H1 (cell line): Measurements from ENCODE around the gene MED10. TPM values are rescaled to one million over a fixed set of nuclear protein-coding genes. Genes with fewer than 3 reads are reported as not detected.

Experiments
- CTCF ChIA-PET: fragments of 300-600 bp; sonication (Branson Sonifier 250); formaldehyde crosslinking; loops from one replicate; lab custom pipeline; 2021; ENCODE audit not compliant: partially characterized antibody; lab: Charles Lee
- POLR2A ChIA-PET: fragments of 300-600 bp; sonication (Branson Sonifier 250); formaldehyde crosslinking; loops from one replicate; lab custom pipeline; 2021; ENCODE audit warnings: inconsistent platforms; ENCODE audit not compliant: partially characterized antibody; lab: Charles Lee
- DNase-seq, 2 experiments: peaks; one replicate each; pipeline versions ENCODE4 v3.0.0 to v3.0.0-alpha.2; 2010 to 2022; ENCODE audit warnings: low spot score in 2 of 2, low read depth in 1 of 2, mixed read lengths in 1 of 2
- FAIRE-seq: peaks from 2 replicates; lab custom pipeline; 2011; peaks lifted over from hg19 to GRCh38; lab: Jason Lieb, UNC
- H2AFZ ChIP-seq: 2 replicates; pipeline ENCODE4 v1.8.1; 2012; ENCODE audit warnings: low read length, inconsistent platforms
- H2AK5ac ChIP-seq: 2 replicates; pipeline ENCODE4 v1.6.1; 2013; ENCODE audit warnings: low read depth, low read length
- H2BK120ac ChIP-seq: replicated peaks from 2 replicates; pipeline ENCODE3; 2013; ENCODE audit warnings: low read depth, low read length, inconsistent platforms
- H2BK12ac ChIP-seq: 2 replicates; pipeline ENCODE4 v1.6.1; 2013; ENCODE audit warnings: low read depth, low read length
- H2BK15ac ChIP-seq: 2 replicates; pipeline ENCODE4 v1.6.1; 2013; ENCODE audit warnings: low read length
- H2BK20ac ChIP-seq: 2 replicates; pipeline ENCODE4 v1.6.1; 2013; ENCODE audit warnings: low read length
- H2BK5ac ChIP-seq: 2 replicates; pipeline ENCODE4 v1.6.1; 2013; ENCODE audit warnings: low read depth, low read length
- H3K14ac ChIP-seq: 2 replicates; pipeline ENCODE4 v1.6.1; 2013; ENCODE audit warnings: inconsistent platforms; ENCODE audit not compliant: insufficient read length
- H3K18ac ChIP-seq: 2 replicates; pipeline ENCODE4 v1.6.1; 2013; ENCODE audit warnings: low read length; ENCODE audit errors: extremely low read depth
- H3K23ac ChIP-seq: 2 replicates; pipeline ENCODE4 v1.6.1; 2013; ENCODE audit warnings: inconsistent platforms; ENCODE audit not compliant: insufficient read length
- H3K23me2 ChIP-seq: 2 replicates; pipeline ENCODE4 v1.6.1; 2013; ENCODE audit warnings: low read depth, low read length
- H3K27ac ChIP-seq: 2 replicates; pipeline ENCODE4 v1.6.1; 2011; ENCODE audit warnings: low read depth, low read length, inconsistent platforms
- H3K27me3 ChIP-seq, 4 experiments: replicated peaks in 1 of 4; 1 replicate in 1 of 4; 2 replicates in 3 of 4; pipeline versions ENCODE4 v1.6.1 to v1.8.1; 2011 to 2013; ENCODE audit warnings: low read length in 3 of 4, mild to moderate bottlenecking in 3 of 4, inconsistent platforms in 2 of 4, mixed read lengths in 2 of 4, moderate library complexity in 1 of 4; ENCODE audit not compliant: control insufficient read depth in 3 of 4, insufficient read depth in 3 of 4; ENCODE audit errors: extremely low read depth in 1 of 4
- H3K36me3 ChIP-seq, 4 experiments: 2 replicates each; pipeline versions ENCODE4 v1.6.1 to v1.8.1; 2011 to 2013; ENCODE audit warnings: mild to moderate bottlenecking in 4 of 4, low read length in 3 of 4, moderate library complexity in 2 of 4, control low read depth in 1 of 4, inconsistent platforms in 1 of 4; ENCODE audit not compliant: insufficient read depth in 4 of 4, control insufficient read depth in 2 of 4
- H3K4ac ChIP-seq: replicated peaks from 2 replicates; pipeline ENCODE3; 2013; ENCODE audit warnings: low read length, low read depth, mixed read lengths, inconsistent platforms; ENCODE audit not compliant: insufficient read length
- H3K4me1 ChIP-seq, 4 experiments: replicated peaks in 1 of 4; 1 replicate in 1 of 4; 2 replicates in 3 of 4; pipeline versions ENCODE4 v1.6.1 to v1.8.1; 2011 to 2013; ENCODE audit warnings: low read length in 3 of 4, inconsistent platforms in 2 of 4, mixed read lengths in 1 of 4; ENCODE audit not compliant: insufficient read depth in 4 of 4, control insufficient read depth in 3 of 4
- H3K4me2 ChIP-seq, 2 experiments: 2 replicates each; pipeline versions ENCODE4 v1.6.1 to v1.8.1; 2011 to 2013; ENCODE audit warnings: low read depth in 2 of 2, low read length in 2 of 2, control low read depth in 1 of 2, inconsistent platforms in 1 of 2, mild to moderate bottlenecking in 1 of 2; ENCODE audit not compliant: insufficient read depth in 1 of 2
- H3K4me3 ChIP-seq, 4 experiments: fragments of 200-600, 300-600 bp in 1 of 4; sonication (generic), shearing (Covaris generic), sonication (Bioruptor Twin) in 1 of 4; 2 replicates each; pipeline versions ENCODE4 v1.5.1 to v1.8.1; 2011 to 2016; ENCODE audit warnings: low read length in 4 of 4, low read depth in 3 of 4, control low read depth in 2 of 4, inconsistent platforms in 2 of 4, mild to moderate bottlenecking in 2 of 4, mixed read lengths in 1 of 4, moderate library complexity in 1 of 4; ENCODE audit not compliant: insufficient read depth in 2 of 4; ENCODE audit errors: extremely low read depth in 1 of 4
- H3K56ac ChIP-seq: replicated peaks from 2 replicates; pipeline ENCODE3; 2013; ENCODE audit warnings: low read depth, mild to moderate bottlenecking, mixed read lengths, low read length, inconsistent platforms; ENCODE audit not compliant: insufficient read length
- H3K79me1 ChIP-seq: 2 replicates; pipeline ENCODE4 v1.6.1; 2013; ENCODE audit warnings: low read depth, low read length, control low read depth
- H3K79me2 ChIP-seq, 2 experiments: 2 replicates each; pipeline versions ENCODE4 v1.6.1 to v1.8.1; 2012 to 2013; ENCODE audit warnings: low read length in 2 of 2, mild to moderate bottlenecking in 2 of 2, inconsistent platforms in 1 of 2; ENCODE audit not compliant: insufficient read depth in 2 of 2, control insufficient read depth in 1 of 2
- H3K9ac ChIP-seq, 4 experiments: replicated peaks in 1 of 4; 1 replicate in 1 of 4; 2 replicates in 3 of 4; pipeline versions ENCODE4 v1.6.1 to v1.8.1; 2011 to 2013; ENCODE audit warnings: low read depth in 3 of 4, low read length in 3 of 4, control low read depth in 2 of 4, mild to moderate bottlenecking in 2 of 4, moderate library complexity in 2 of 4, inconsistent platforms in 1 of 4; ENCODE audit errors: extremely low read depth in 1 of 4
- H3K9me3 ChIP-seq, 2 experiments: 2 replicates each; pipeline versions ENCODE4 v1.6.1 to v1.8.1; 2012 to 2013; ENCODE audit warnings: mild to moderate bottlenecking in 2 of 2, moderate library complexity in 2 of 2, control low read depth in 1 of 2, inconsistent platforms in 1 of 2, low read depth in 1 of 2, low read length in 1 of 2, mixed read lengths in 1 of 2; ENCODE audit not compliant: insufficient read depth in 2 of 2
- H4K20me1 ChIP-seq, 2 experiments: replicated peaks in 1 of 2; 2 replicates each; pipeline versions ENCODE3 to v1.8.1; 2011 to 2013; ENCODE audit warnings: inconsistent platforms in 2 of 2, low read length in 2 of 2, mild to moderate bottlenecking in 1 of 2; ENCODE audit not compliant: insufficient read depth in 2 of 2, control insufficient read depth in 1 of 2
- H4K5ac ChIP-seq: 2 replicates; pipeline ENCODE4 v1.6.1; 2013; ENCODE audit warnings: low read length, low read depth, mixed read lengths, inconsistent platforms; ENCODE audit not compliant: insufficient read length
- H4K8ac ChIP-seq: 2 replicates; pipeline ENCODE4 v1.8.0; 2013; ENCODE audit warnings: mild to moderate bottlenecking, moderate library complexity, low read length, inconsistent platforms; ENCODE audit not compliant: insufficient read depth; ENCODE audit errors: extremely low read depth
- H4K91ac ChIP-seq: replicated peaks from 2 replicates; pipeline ENCODE3; 2013; ENCODE audit warnings: low read length, mixed read lengths, inconsistent platforms; ENCODE audit not compliant: insufficient read length
- ASH2L ChIP-seq: fragments of 200-600, 300-600 bp; sonication (generic); IDR thresholded peaks from one replicate; pipeline ENCODE4 v1.7.1; 2017; ENCODE audit warnings: low read length
- BRCA1 ChIP-seq: IDR thresholded peaks from 2 replicates; pipeline ENCODE4 v1.6.1; 2012; ENCODE audit warnings: low read depth, low read length, improper control_type of control experiment
- CBX8 ChIP-seq: fragments of 300-800, 300-1000 bp; sonication (generic); IDR thresholded peaks from 2 replicates; pipeline ENCODE4 v1.7.1; 2016; ENCODE audit warnings: low read depth, low read length, borderline replicate concordance
- CHD2 ChIP-seq: IDR thresholded peaks from 2 replicates; pipeline ENCODE4 v1.6.1; 2012; ENCODE audit warnings: low read length, improper control_type of control experiment
- GABPA ChIP-seq: IDR thresholded peaks from 2 replicates; pipeline ENCODE4 v1.6.1; 2011; ENCODE audit warnings: mild to moderate bottlenecking, low read length, moderate library complexity, borderline replicate concordance; ENCODE audit not compliant: insufficient read depth
- TAF7 ChIP-seq: optimal IDR thresholded peaks from 2 replicates; pipeline ENCODE3; 2011; ENCODE audit warnings: low read depth, mild to moderate bottlenecking, inconsistent platforms, low read length, moderate library complexity, borderline replicate concordance
- WGBS, 2 experiments: shearing (Covaris generic) in 1 of 2; methylation state at CpG; one replicate each; pipeline versions ENCODE4 v1.1.6 to v1.1.7; 2013 to 2015; ENCODE audit warnings: low lambda C conversion rate in 2 of 2, mixed read lengths in 2 of 2, inconsistent platforms in 1 of 2, low coverage in 1 of 2, missing lambda C conversion rate in 1 of 2; ENCODE audit not compliant: insufficient replicate concordance in 2 of 2, insufficient coverage in 1 of 2, insufficient read length in 1 of 2; ENCODE audit errors: extremely low coverage in 1 of 2, missing lambda C conversion rate in 1 of 2; 5-methylcytosine and 5-hydroxymethylcytosine counted together
- polyA plus RNA-seq, 7 experiments: library from polyadenylated mRNA; depleted of rRNA in 3 of 7; stranded (reverse) in 5 of 7; unstranded in 2 of 7; fragments of >200 nt in 5 of 7; fragments of 200-250 nt in 2 of 7; gene quantifications; 1 replicate in 5 of 7; 2 replicates in 1 of 7; 4 replicates in 1 of 7; pipeline versions ENCODE4 v1.2.1 to v1.2.3, GENCODE V29; 2011 to 2013; ENCODE audit warnings: missing spikeins in 2 of 7, mixed read lengths in 2 of 7
- total RNA-seq: library from RNA; stranded (reverse); fragmentation: NEBNext Ultra II Directional; extraction: Animal tissue kit (Norgen Biotek cat#: 25700); gene quantifications from 2 replicates; pipeline ENCODE4 v1.2.1, GENCODE V29; 2021

MED10 gene
- total and polyA plus RNA-seq, 2 of the 8 experiments (the other 6 are each of a cell fraction or from before 2014, with no cell fraction given), result 20.1 to 23.2 TPM

GRCh38 chr5:6392561-6392960 is 14.2 kb upstream of the MED10 start:
- Histone ChIP-seq H3K4ac (no peak overlapping the region), H3K36me3 (no peaks in the 10 kb centered on the region), H3K23me2 (no peaks in the 10 kb centered on the region), H3K4me2 (no peak overlapping the region), H3K27ac (no peak overlapping the region), H3K14ac (no peak overlapping the region), H2BK5ac (no peak overlapping the region), H3K23ac (no peak overlapping the region), H3K4me1 (no peaks in the 10 kb centered on the region), H2BK12ac (no peak overlapping the region), H2AK5ac (no peak overlapping the region), H3K9ac (no peak overlapping the region), H3K4me3 (no peak overlapping the region), H3K79me2 (no peaks in the 10 kb centered on the region), H2BK15ac (no peak overlapping the region), H4K5ac (no peak overlapping the region), H4K8ac (no peak overlapping the region), H3K9me3 (peaks cover 0 to 4% of the 10 kb centered on the region in 2 experiments; a peak in 1 of 4 replicates), H4K20me1 (no peaks in the 10 kb centered on the region), H2BK120ac (no peak overlapping the region), H2BK20ac (no peak overlapping the region), H4K91ac (no peak overlapping the region), H3K79me1 (no peaks in the 10 kb centered on the region), H3K56ac (no peak overlapping the region), H2AFZ (no peak overlapping the region), H3K27me3 (no peaks in the 10 kb centered on the region), H3K18ac (no peak overlapping the region)
- DNase-seq, result no peak
- no peak for TF ChIP-seq CBX8
- no peak for TF ChIP-seq ASH2L
- TF ChIP-seq GABPA, result no peak
- TF ChIP-seq CHD2, result no peak
- TF ChIP-seq BRCA1, result no peak
- TF ChIP-seq TAF7, result no peak
- ChIA-PET CTCF (no interaction called here), POLR2A (no interaction called here)
- 70% methylated on average over 2 of the region's 2 CpGs; no CpG with 5 or more reads in 1 of the 2 experiments for WGBS, 2 experiments
- no peak for FAIRE-seq
